H1 (cell line): Measurements from ENCODE around the gene ZNF77.

Experiments used
- CHD2 ChIP-seq: IDR thresholded peaks from 2 replicates; pipeline ENCODE4 v1.6.1; 2012; ENCODE audit warnings: low read length, improper control_type of control experiment
- CTCF ChIP-seq, 3 experiments: IDR thresholded peaks; 1 replicate in 2 of 3; 2 replicates in 1 of 3; pipeline versions ENCODE4 v1.5.1 to v1.6.1; 2011; ENCODE audit warnings: low read length in 3 of 3, mild to moderate bottlenecking in 3 of 3, inconsistent platforms in 2 of 3, low read depth in 1 of 3, moderate library complexity in 1 of 3; ENCODE audit not compliant: insufficient read depth in 1 of 3; ENCODE audit errors: control extremely low read depth in 1 of 3
- GTF2F1 ChIP-seq: IDR thresholded peaks from 2 replicates; pipeline ENCODE4 v1.6.1; 2012; ENCODE audit warnings: low read depth, low read length, improper control_type of control experiment, borderline replicate concordance
- KDM5A ChIP-seq: fragments of 200-600 bp; IDR thresholded peaks from 2 replicates; pipeline ENCODE4 v1.7.1; 2012; ENCODE audit warnings: mild to moderate bottlenecking, low read length, inconsistent platforms, mixed read lengths
- PHF8 ChIP-seq: fragments of 200-600 bp; sonication (generic); conservative IDR thresholded peaks from 2 replicates; pipeline ENCODE4 v1.7.1; 2012; ENCODE audit warnings: low read depth, mild to moderate bottlenecking, inconsistent platforms, low read length, moderate library complexity
- POLR2A ChIP-seq, 2 experiments: IDR thresholded peaks; 1 replicate in 1 of 2; 2 replicates in 1 of 2; pipeline ENCODE4 v1.6.1; 2011; ENCODE audit warnings: low read depth in 2 of 2, low read length in 2 of 2, mild to moderate bottlenecking in 2 of 2; ENCODE audit errors: control extremely low read depth in 1 of 2
- RNF2 ChIP-seq: fragments of 200-900, 300-1000 bp; sonication (generic); IDR thresholded peaks from 2 replicates; pipeline ENCODE4 v1.7.1; 2016; ENCODE audit warnings: borderline replicate concordance, low read depth, mild to moderate bottlenecking, antibody characterized with exemption, low read length; ENCODE audit not compliant: poor library complexity, severe bottlenecking; ENCODE audit errors: missing control alignments
- USF2 ChIP-seq: IDR thresholded peaks from 2 replicates; pipeline ENCODE4 v1.6.1; 2011; ENCODE audit warnings: low read length, improper control_type of control experiment

- no peak for TF ChIP-seq CTCF (IDR thresholded peaks at IDR 0.05; ENCODE audit: control extremely low read depth in 1 of 3, insufficient read depth in 1 of 3, low read depth in 1 of 3, low read length in 3 of 3)
- TF ChIP-seq CHD2 = no peak
- TF ChIP-seq USF2 = no peak
- TF ChIP-seq POLR2A (IDR thresholded peaks at IDR 0.05; ENCODE audit: control extremely low read depth in 1 of 2, low read depth in 2 of 2, low read length in 2 of 2) = no peak
- TF ChIP-seq PHF8 = no peak; the same call in 1 of the 2 replicates
- no peak for TF ChIP-seq KDM5A
- no peak for TF ChIP-seq GTF2F1
- TF ChIP-seq RNF2 = no peak
Observed at GRCh38 chr19:2944403-2944774, 382 bp downstream of the ZNF77 start.
